Activated T-helper 2 cell treated with anti-CD3 and anti-CD28 coated beads, Interferon-gamma antibody, Interleukin-2, Interleukin-4, amounts not matched to agents 10 μg/mL and 5 μg/mL and 100 μg/mL, durations not matched to agents 14 hours and 24 hours and 36 hours (primary cell): ENCODE data around the gene RAB3GAP2. TPM values are rescaled to one million over a fixed set of nuclear protein-coding genes. Genes with fewer than 3 reads are reported as not detected.
"Not testable (repeated sequence)": the region's sequence is repeated elsewhere in the genome, so short reads cannot be mapped to it uniquely, and the experiment has no call there.

Source experiments
- DNase-seq: peaks from one replicate; pipeline ENCODE4 v3.0.0; 2021; ENCODE audit warnings: low spot score
- H3K27ac Mint-ChIP-seq: one replicate; pipeline ENCODE4 v1.8.0; 2021; ENCODE audit warnings: mixed read lengths
- H3K27me3 Mint-ChIP-seq: one replicate; pipeline ENCODE4 v1.8.0; 2021; ENCODE audit warnings: low read depth, mixed read lengths
- H3K36me3 Mint-ChIP-seq: one replicate; pipeline ENCODE4 v1.8.0; 2021; ENCODE audit warnings: low read depth, mixed read lengths
- H3K4me1 Mint-ChIP-seq: one replicate; pipeline ENCODE4 v1.8.0; 2021; ENCODE audit warnings: low read depth, mixed read lengths
- H3K4me3 Mint-ChIP-seq: one replicate; pipeline ENCODE4 v1.8.0; 2021; ENCODE audit warnings: low read depth, mild to moderate bottlenecking, moderate library complexity, mixed read lengths
- H3K9me3 Mint-ChIP-seq: one replicate; pipeline ENCODE4 v1.8.0; 2021; ENCODE audit warnings: mixed read lengths
- intact Hi-C: fragments of 100-400 bp; cut with micrococcal nuclease; formaldehyde crosslinking; loops from one replicate; pipeline ENCODE4 v1.15.1; 2023
- total RNA-seq: library from RNA; stranded (reverse); gene quantifications from 2 replicates; pipeline ENCODE4 v1.2.3, GENCODE V29; 2022

RAB3GAP2 gene
- total RNA-seq, 1 donor from 2014 or later: 60.7 TPM

- no peak overlapping the region for H3K4me3 Mint-ChIP-seq
- DNase-seq: no peak
These were observed 2.1 kb upstream of the RAB3GAP2 start for GRCh38 chr1:220274251-220274855.

GRCh38 chr1:220272841-220273090 lies 513 bp upstream of the RAB3GAP2 start:
- DNase-seq: no peak
- Mint-ChIP-seq H3K4me3 (no peak overlapping the region), H3K27ac (no peak overlapping the region), H3K27me3 (peaks cover 13% of the 10 kb centered on the region), H3K4me1 (peaks cover 13% of the 10 kb centered on the region), H3K36me3 (peaks cover 13% of the 10 kb centered on the region), H3K9me3 (no peaks in the 10 kb centered on the region)
- intact Hi-C loops: loop anchor here (1.0 to 5.0 kb wide), 4 partner anchors 55 to 226 kb away; partner anchors contain the start of genes BPNT1 and EPRS1

More at GRCh38 chr1:220274251-220274855, 2.1 kb upstream of the RAB3GAP2 start:
- Mint-ChIP-seq H3K27ac (no peak overlapping the region), H3K4me1 (peaks cover 6% of the 10 kb centered on the region), H3K9me3 (no peaks in the 10 kb centered on the region), H3K27me3 (peaks cover 21% of the 10 kb centered on the region), H3K36me3 (no peaks in the 10 kb centered on the region)
- intact Hi-C loops: loop anchor here (5.0 kb wide), 1 partner anchor 57 kb away; no protein-coding TSS in a partner anchor

GRCh38 chr1:220271706-220272046 lies 577 bp downstream of the RAB3GAP2 start:
- H3K27me3 Mint-ChIP-seq: peaks cover 12% of the 10 kb centered on the region
- DNase-seq: no peak

GRCh38 chr1:220269036-220269435 lies 3.2 kb downstream of the RAB3GAP2 start:
- intact Hi-C loops: no loop called here
- Mint-ChIP-seq H3K9me3 (peaks cover 5% of the 10 kb centered on the region), H3K27ac (no peak overlapping the region), H3K4me1 (peaks cover 14% of the 10 kb centered on the region), H3K36me3 (peaks cover 46% of the 10 kb centered on the region), H3K27me3 (no peaks in the 10 kb centered on the region), H3K4me3 (peak overlapping the region; percentile 4)
- no peak for DNase-seq

More at GRCh38 chr1:220271706-220272046, 577 bp downstream of the RAB3GAP2 start:
- Mint-ChIP-seq H3K4me3 (no peak overlapping the region), H3K27ac (no peak overlapping the region), H3K36me3 (peaks cover 24% of the 10 kb centered on the region), H3K4me1 (peaks cover 14% of the 10 kb centered on the region), H3K9me3 (no peaks in the 10 kb centered on the region)
- intact Hi-C loops: loop anchor here (1.0 to 5.0 kb wide), 4 partner anchors 54 to 225 kb away; partner anchors contain the start of genes BPNT1 and EPRS1

- H3K27me3 Mint-ChIP-seq: no peaks in the 10 kb centered on the region
- peaks cover 14% of the 10 kb centered on the region for H3K9me3 Mint-ChIP-seq
- H3K27ac Mint-ChIP-seq: no peak overlapping the region
- H3K36me3 Mint-ChIP-seq: peaks cover 59% of the 10 kb centered on the region
- intact Hi-C loops: no loop called here
- H3K4me1 Mint-ChIP-seq: peaks cover 11% of the 10 kb centered on the region
- no peak overlapping the region for H3K4me3 Mint-ChIP-seq
- no peak for DNase-seq
These were observed 4.6 kb downstream of the RAB3GAP2 start for GRCh38 chr1:220267630-220268029.

- H3K4me3 Mint-ChIP-seq, H3K27ac Mint-ChIP-seq, intact Hi-C loops, DNase-seq, H3K27me3 Mint-ChIP-seq: not testable (repeated sequence)
- peaks cover 34% of the 10 kb centered on the region for H3K4me1 Mint-ChIP-seq
- H3K9me3 Mint-ChIP-seq: peaks cover 67% of the 10 kb centered on the region
- H3K36me3 Mint-ChIP-seq: peaks cover 91% of the 10 kb centered on the region
These were observed 12.0 kb downstream of the RAB3GAP2 start for GRCh38 chr1:220260228-220260627.

GRCh38 chr1:220259756-220260155 lies 12.5 kb downstream of the RAB3GAP2 start:
- H3K4me1 Mint-ChIP-seq: peaks cover 34% of the 10 kb centered on the region
- peaks cover 65% of the 10 kb centered on the region for H3K9me3 Mint-ChIP-seq
- H3K27ac Mint-ChIP-seq, intact Hi-C loops, H3K27me3 Mint-ChIP-seq, H3K4me3 Mint-ChIP-seq, DNase-seq: not testable (repeated sequence)
- peaks cover 91% of the 10 kb centered on the region for H3K36me3 Mint-ChIP-seq

- DNase-seq, intact Hi-C loops, H3K27ac Mint-ChIP-seq, H3K27me3 Mint-ChIP-seq, H3K4me3 Mint-ChIP-seq: not testable (repeated sequence)
- peaks cover 95% of the 10 kb centered on the region for H3K36me3 Mint-ChIP-seq
- H3K4me1 Mint-ChIP-seq: peaks cover 31% of the 10 kb centered on the region
- peaks cover 64% of the 10 kb centered on the region for H3K9me3 Mint-ChIP-seq
These were observed 16.1 kb downstream of the RAB3GAP2 start for GRCh38 chr1:220256194-220256593.

GRCh38 chr1:220255204-220255603 lies 17.0 kb downstream of the RAB3GAP2 start:
- Mint-ChIP-seq H3K4me3 (no peak overlapping the region), H3K9me3 (peaks cover 65% of the 10 kb centered on the region), H3K36me3 (peaks cover 95% of the 10 kb centered on the region), H3K27me3 (no peaks in the 10 kb centered on the region), H3K4me1 (peaks cover 25% of the 10 kb centered on the region), H3K27ac (no peak overlapping the region)
- intact Hi-C loops: no loop called here
- DNase-seq: no peak

- DNase-seq, H3K4me3 Mint-ChIP-seq, H3K27me3 Mint-ChIP-seq, H3K27ac Mint-ChIP-seq, intact Hi-C loops: not testable (repeated sequence)
- peaks cover 11% of the 10 kb centered on the region for H3K4me1 Mint-ChIP-seq
- H3K36me3 Mint-ChIP-seq: peaks cover 96% of the 10 kb centered on the region
- H3K9me3 Mint-ChIP-seq: peaks cover 68% of the 10 kb centered on the region
These were observed 19.0 kb downstream of the RAB3GAP2 start for GRCh38 chr1:220253290-220253689.

- Mint-ChIP-seq H3K4me3 (no peak overlapping the region), H3K9me3 (peaks cover 62% of the 10 kb centered on the region), H3K4me1 (no peaks in the 10 kb centered on the region), H3K36me3 (peaks cover 90% of the 10 kb centered on the region), H3K27ac (no peak overlapping the region), H3K27me3 (no peaks in the 10 kb centered on the region)
- intact Hi-C loops: no loop called here
- no peak for DNase-seq
These were observed 21.0 kb downstream of the RAB3GAP2 start for GRCh38 chr1:220251272-220251671.

GRCh38 chr1:220250681-220251080 lies 21.6 kb downstream of the RAB3GAP2 start:
- Mint-ChIP-seq H3K27ac (no peak overlapping the region), H3K27me3 (no peaks in the 10 kb centered on the region), H3K4me1 (no peaks in the 10 kb centered on the region), H3K36me3 (peaks cover 89% of the 10 kb centered on the region), H3K9me3 (peaks cover 64% of the 10 kb centered on the region), H3K4me3 (no peak overlapping the region)
- DNase-seq: no peak
- intact Hi-C loops: no loop called here

GRCh38 chr1:220249522-220249921 lies 22.7 kb downstream of the RAB3GAP2 start:
- DNase-seq: no peak
- Mint-ChIP-seq H3K9me3 (peaks cover 70% of the 10 kb centered on the region), H3K4me3 (no peak overlapping the region), H3K36me3 (peaks cover 84% of the 10 kb centered on the region), H3K27ac (no peak overlapping the region), H3K27me3 (no peaks in the 10 kb centered on the region), H3K4me1 (no peaks in the 10 kb centered on the region)
- intact Hi-C loops: no loop called here
